RWPE2 (cell line): ENCODE measurements around the gene SHOC2.

Experiments
- ATAC-seq: fragments of 200-7000 bp; cut with Tn5 transposase; 3 replicates; pipeline ENCODE4 v1.9.1; 2021; ENCODE audit warnings: low read depth
- DNase-seq: peaks from one replicate; pipeline ENCODE4 v3.0.0-alpha.2; 2020; ENCODE audit warnings: low spot score
- H3K27ac ChIP-seq: fragments of 450-650 bp; 2 replicates; pipeline ENCODE4 v1.5.1; 2017; ENCODE audit warnings: mild to moderate bottlenecking; ENCODE audit not compliant: poor library complexity, severe bottlenecking
- H3K27me3 ChIP-seq: fragments of 250-450 bp; sonication (Bioruptor Pico); 2 replicates; pipeline ENCODE4 v1.5.1; 2021; ENCODE audit warnings: mild to moderate bottlenecking, moderate library complexity; ENCODE audit not compliant: insufficient read depth, poor library complexity, severe bottlenecking
- H3K36me3 ChIP-seq: fragments of 250-450 bp; sonication (Bioruptor Pico); 2 replicates; pipeline ENCODE4 v1.5.1; 2020; ENCODE audit warnings: low read depth, mild to moderate bottlenecking, moderate library complexity
- H3K4me1 ChIP-seq: fragments of 250-450 bp; sonication (Bioruptor Pico); 2 replicates; pipeline ENCODE4 v1.5.1; 2021; ENCODE audit warnings: mild to moderate bottlenecking, moderate library complexity; ENCODE audit not compliant: insufficient read depth, poor library complexity, severe bottlenecking
- H3K4me3 ChIP-seq: fragments of 250-450 bp; sonication (Bioruptor Pico); 2 replicates; pipeline ENCODE4 v1.5.1; 2021; ENCODE audit warnings: mild to moderate bottlenecking, moderate library complexity; ENCODE audit not compliant: severe bottlenecking
- H3K9me3 ChIP-seq: fragments of 250-450 bp; sonication (Bioruptor Pico); 2 replicates; pipeline ENCODE4 v1.5.1; 2021; ENCODE audit warnings: mild to moderate bottlenecking, moderate library complexity; ENCODE audit not compliant: severe bottlenecking
- TF ChIP-seq, protein P1 (sequence below): fragments of 450-650 bp; IDR thresholded peaks from one replicate; pipeline ENCODE4 v1.5.1; 2017; ENCODE audit warnings: mild to moderate bottlenecking, moderate library complexity; ENCODE audit not compliant: poor library complexity, severe bottlenecking

SHOC2 gene

GRCh38 chr10:110919349-110919931, at the start of gene SHOC2:
Gene SHOC2, plus strand, starts transcription at chr10:110919604. Its CDS starts 44,755 bp downstream, at chr10:110964359.
- H3K9me3 ChIP-seq = no peaks in the 10 kb centered on the region
- DNase-seq (peak; percentile 99), ATAC-seq (peak; percentile 43)
- H3K27me3 ChIP-seq = no peaks in the 10 kb centered on the region
- TF ChIP-seq, protein P1, sequence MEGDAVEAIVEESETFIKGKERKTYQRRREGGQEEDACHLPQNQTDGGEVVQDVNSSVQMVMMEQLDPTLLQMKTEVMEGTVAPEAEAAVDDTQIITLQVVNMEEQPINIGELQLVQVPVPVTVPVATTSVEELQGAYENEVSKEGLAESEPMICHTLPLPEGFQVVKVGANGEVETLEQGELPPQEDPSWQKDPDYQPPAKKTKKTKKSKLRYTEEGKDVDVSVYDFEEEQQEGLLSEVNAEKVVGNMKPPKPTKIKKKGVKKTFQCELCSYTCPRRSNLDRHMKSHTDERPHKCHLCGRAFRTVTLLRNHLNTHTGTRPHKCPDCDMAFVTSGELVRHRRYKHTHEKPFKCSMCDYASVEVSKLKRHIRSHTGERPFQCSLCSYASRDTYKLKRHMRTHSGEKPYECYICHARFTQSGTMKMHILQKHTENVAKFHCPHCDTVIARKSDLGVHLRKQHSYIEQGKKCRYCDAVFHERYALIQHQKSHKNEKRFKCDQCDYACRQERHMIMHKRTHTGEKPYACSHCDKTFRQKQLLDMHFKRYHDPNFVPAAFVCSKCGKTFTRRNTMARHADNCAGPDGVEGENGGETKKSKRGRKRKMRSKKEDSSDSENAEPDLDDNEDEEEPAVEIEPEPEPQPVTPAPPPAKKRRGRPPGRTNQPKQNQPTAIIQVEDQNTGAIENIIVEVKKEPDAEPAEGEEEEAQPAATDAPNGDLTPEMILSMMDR = no peak
- H3K4me3 ChIP-seq = peak within 1 kb of the TSS; percentile 97
- H3K27ac ChIP-seq = peak within 1 kb of the TSS; percentile 80
- 0 out of 2 replicates have a peak, but pooled peaks cover 5% of the 10 kb centered on the region for H3K36me3 ChIP-seq
- H3K4me1 ChIP-seq = peaks cover 22% of the 10 kb centered on the region

DNA sequence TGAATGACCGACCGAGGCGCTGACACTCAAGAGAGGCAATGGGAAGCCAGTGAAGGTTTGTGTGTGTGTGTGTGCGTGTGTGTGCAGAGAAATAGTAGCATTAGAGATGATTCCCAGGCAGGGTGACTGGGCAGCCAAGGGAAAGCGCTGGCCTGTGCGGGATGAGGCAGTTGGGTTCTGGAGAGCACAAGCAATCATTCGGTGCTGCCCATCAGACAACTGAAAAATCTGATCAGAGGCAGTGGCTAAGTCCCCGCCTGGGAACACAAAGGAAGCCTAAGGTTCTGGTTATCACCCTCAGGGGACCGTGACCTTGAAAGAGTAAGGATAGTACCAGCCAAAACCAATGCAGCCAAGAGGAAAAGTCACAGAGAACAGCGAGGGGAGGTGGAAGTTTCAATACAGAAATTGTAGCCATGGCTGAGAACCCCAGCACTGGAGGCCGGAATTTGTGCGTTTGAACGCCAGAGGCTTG, 48.5 kb upstream of the SHOC2 start:
- Histone ChIP-seq H3K4me1 (peaks cover 23% of the 10 kb centered on the region), H3K36me3 (peaks cover 2% of the 10 kb centered on the region), H3K27ac (peak overlapping the region; percentile 84), H3K9me3 (no peaks in the 10 kb centered on the region), H3K4me3 (no peak overlapping the region), H3K27me3 (no peaks in the 10 kb centered on the region)
- ATAC-seq = no peak
- DNase-seq = no peak
- TF ChIP-seq, protein P1 = no peak

GRCh38 chr10:110871298-110872084, 47.9 kb upstream of the SHOC2 start, which contains the start of gene PDCD4:
Gene PDCD4, plus strand, starts transcription at chr10:110871928. Its CDS starts 4,100 bp downstream, at chr10:110876028.
- DNase-seq (peak; percentile 98), ATAC-seq (peak; percentile 86)
- Histone ChIP-seq H3K4me3 (peak within 1 kb of the TSS; percentile 87), H3K36me3 (peaks cover 8% of the 10 kb centered on the region), H3K27me3 (no peaks in the 10 kb centered on the region), H3K27ac (peak within 1 kb of the TSS; percentile 84), H3K9me3 (no peaks in the 10 kb centered on the region), H3K4me1 (peaks cover 17% of the 10 kb centered on the region)
- TF ChIP-seq, protein P1 = no peak

GRCh38 chr10:110872145-110872983, 47.0 kb upstream of the SHOC2 start:
- peak overlapping the region; percentile 84 for H3K27ac ChIP-seq
- peak; percentile 78 for DNase-seq

More at GRCh38 chr10:110872145-110872983, 47.0 kb upstream of the SHOC2 start:
- H3K4me1 ChIP-seq = peaks cover 16% of the 10 kb centered on the region
- H3K36me3 ChIP-seq = peaks cover 17% of the 10 kb centered on the region
- no peaks in the 10 kb centered on the region for H3K27me3 ChIP-seq
- no peaks in the 10 kb centered on the region for H3K9me3 ChIP-seq
- peak overlapping the region; percentile 87 for H3K4me3 ChIP-seq
- TF ChIP-seq, protein P1 = peak; percentile 9
- peak; percentile 78 for ATAC-seq
